DND-41 (cell line): Measurements from ENCODE around the gene IL21R.

Source experiments
- EZH2 ChIP-seq: IDR thresholded peaks from 3 replicates; pipeline ENCODE4 v1.6.1; 2012; ENCODE audit warnings: borderline replicate concordance, low read depth, mild to moderate bottlenecking, moderate library complexity, low read length, inconsistent platforms; ENCODE audit not compliant: severe bottlenecking
- TF ChIP-seq, protein P1 (sequence below): IDR thresholded peaks from 2 replicates; pipeline ENCODE4 v1.5.1; 2012; ENCODE audit warnings: borderline replicate concordance, low read length, moderate library complexity, mild to moderate bottlenecking; ENCODE audit not compliant: poor library complexity, severe bottlenecking; ENCODE audit errors: extremely low read depth

DNA sequence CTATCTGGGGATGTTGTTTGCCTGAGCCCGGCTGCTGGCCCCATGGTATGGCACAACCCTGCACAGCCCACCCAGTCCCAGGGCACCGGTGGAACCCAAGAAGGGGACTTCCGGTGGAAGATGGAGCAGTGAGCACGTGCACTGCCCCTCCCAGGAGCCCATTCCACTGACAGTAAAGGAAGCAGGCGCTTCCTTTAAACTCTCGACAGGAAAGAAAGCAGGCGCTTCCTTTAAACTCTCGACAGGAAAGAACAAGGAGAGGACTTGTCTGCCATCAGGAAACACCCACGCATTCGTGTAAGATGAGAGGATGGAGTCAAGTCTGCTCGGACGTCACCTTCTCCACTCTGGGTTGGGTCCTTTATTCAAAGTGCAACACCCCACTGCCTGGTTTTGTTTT is 53.7 kb downstream of the IL21R start:
- TF ChIP-seq, protein P1, sequence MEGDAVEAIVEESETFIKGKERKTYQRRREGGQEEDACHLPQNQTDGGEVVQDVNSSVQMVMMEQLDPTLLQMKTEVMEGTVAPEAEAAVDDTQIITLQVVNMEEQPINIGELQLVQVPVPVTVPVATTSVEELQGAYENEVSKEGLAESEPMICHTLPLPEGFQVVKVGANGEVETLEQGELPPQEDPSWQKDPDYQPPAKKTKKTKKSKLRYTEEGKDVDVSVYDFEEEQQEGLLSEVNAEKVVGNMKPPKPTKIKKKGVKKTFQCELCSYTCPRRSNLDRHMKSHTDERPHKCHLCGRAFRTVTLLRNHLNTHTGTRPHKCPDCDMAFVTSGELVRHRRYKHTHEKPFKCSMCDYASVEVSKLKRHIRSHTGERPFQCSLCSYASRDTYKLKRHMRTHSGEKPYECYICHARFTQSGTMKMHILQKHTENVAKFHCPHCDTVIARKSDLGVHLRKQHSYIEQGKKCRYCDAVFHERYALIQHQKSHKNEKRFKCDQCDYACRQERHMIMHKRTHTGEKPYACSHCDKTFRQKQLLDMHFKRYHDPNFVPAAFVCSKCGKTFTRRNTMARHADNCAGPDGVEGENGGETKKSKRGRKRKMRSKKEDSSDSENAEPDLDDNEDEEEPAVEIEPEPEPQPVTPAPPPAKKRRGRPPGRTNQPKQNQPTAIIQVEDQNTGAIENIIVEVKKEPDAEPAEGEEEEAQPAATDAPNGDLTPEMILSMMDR, result no peak
- no peak for TF ChIP-seq EZH2
